HG03108 (cell line): ENCODE data around the gene USP44.

Source experiments
- ATAC-seq: cut with Tn5 transposase; IDR thresholded peaks from one replicate; pipeline ENCODE4 v1.9.1; 2021; ENCODE audit warnings: moderate library complexity; ENCODE audit not compliant: unreplicated experiment

USP44 gene

DNA sequence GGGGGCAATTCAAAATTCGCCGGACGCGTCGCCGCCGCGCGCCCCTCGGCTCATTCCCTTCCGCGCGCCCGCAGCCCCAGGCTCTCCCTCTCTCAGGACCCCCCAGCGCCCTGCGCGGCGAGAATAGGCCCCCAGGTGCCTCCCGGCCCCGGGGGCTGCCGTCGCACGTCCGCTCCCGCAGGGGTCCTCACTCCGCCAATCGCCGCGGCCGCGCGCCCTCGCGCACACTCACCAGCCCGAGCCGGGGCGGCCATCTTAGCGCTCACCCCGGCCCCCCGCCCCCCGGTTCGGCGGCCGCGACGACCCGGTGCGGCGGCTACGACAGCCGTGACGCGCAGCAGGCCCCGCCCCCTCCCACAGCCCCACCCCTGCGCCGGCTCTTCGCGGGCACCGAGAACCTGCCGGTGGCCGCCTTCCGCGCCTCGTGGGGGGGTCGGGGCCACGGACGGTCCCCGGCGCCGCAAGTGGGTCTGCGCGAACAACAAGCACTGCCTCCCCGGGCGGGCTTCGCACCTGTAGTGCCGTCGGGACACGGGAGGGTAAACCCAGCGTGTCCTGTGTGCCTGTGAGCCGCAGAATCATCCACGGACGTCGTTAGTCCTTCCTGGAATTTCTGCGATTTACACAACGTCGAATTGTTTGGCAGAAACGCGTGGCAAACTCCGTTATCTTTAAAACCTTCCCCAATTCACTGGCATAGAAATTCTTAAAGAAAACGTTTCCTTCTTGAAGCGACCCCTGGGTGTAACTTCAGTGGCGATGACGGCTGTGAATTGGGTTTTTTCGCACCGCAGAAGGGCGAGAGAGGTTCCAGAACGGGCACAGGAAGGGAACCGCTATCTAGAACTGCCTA is 2.5 kb downstream of the USP44 start:
- ATAC-seq: no peak

- ATAC-seq: no peak
Observed at GRCh38 chr12:95548056-95548538, 3.2 kb downstream of the USP44 start.

DNA sequence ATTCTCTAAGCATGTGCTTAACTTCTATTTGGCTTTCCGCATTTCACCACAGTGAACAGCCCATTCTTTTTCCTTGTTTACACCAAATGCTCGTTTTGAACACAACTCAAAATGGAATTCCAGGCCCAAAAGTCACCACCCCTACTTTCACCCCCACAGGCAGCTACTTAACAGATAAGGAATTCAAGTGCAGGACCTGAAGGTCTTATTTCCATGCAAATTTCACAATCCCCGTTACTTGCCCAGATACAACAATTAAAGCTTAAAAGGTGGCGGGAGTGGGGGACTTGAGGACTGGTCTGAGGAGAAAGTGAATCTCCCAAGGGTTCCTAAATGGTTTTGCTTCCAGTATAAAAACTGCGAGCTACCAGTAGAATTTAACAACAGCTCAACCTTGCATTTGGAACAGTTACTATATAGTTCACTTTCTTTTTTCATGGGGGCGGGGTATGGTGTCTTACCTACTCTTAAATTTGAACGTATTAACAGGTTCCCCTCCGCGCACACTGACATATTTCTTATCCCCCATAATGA is 3.7 kb downstream of the USP44 start:
- no peak for ATAC-seq

DNA sequence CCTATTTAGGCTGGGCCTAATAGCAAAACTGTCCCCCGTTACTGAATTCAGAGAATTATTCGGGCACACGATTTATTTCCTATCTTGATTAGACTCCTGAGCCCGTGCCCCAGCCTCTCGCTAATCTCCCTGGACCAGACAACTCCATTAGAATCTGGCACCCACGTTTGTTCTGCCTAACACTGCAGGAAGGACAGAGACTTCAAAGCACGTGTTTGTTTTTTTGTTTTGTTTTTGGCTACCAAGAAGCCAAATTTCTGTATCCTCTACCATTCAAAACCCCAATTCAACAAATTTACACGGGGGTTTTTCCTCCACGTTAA is 4.8 kb downstream of the USP44 start:
- ATAC-seq: no peak

GRCh38 chr12:95545731-95546490 is 5.4 kb downstream of the USP44 start:
- ATAC-seq: no peak

DNA sequence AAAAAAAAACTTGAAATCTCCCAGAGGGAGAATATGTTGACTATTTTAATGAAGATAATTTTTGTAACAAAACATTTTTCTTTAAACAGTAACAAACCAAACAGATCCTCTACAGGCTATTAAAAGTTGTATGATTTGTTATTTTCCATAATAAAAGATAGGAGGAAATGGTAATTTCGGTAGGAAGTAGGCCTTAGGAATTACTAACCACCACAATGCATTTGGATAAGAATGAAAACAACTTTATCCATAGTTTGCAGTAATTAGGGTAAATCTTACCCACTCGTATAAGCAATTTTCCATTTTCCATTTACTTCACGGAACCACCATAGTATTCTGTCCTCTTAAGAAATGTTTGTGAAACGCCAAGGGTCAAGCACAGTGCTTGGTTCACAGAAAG is 6.0 kb downstream of the USP44 start:
- no peak for ATAC-seq

- no peak for ATAC-seq
Observed at GRCh38 chr12:95544756-95545155, 6.5 kb downstream of the USP44 start.

GRCh38 chr12:95543305-95543704 is 8.0 kb downstream of the USP44 start:
- no peak for ATAC-seq

DNA sequence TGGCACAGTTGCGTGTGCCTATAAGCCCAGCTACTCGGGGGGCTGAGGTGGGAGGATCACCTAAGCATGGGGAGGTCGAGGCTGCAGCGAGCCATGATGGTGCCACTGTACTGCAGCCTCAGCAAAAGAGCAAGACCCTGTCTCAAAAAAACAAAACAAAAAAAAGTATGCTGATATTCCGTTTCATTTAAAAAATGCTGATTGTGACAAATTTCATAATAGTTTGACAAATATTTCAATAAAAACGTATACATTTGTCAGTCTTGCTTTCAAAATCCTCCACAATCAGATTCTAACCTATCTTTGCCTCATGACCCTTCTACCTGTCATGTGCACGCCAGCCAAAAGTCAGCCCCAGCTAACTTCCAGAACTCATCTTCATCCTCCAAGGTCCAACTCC is 9.8 kb downstream of the USP44 start:
- no peak for ATAC-seq

DNA sequence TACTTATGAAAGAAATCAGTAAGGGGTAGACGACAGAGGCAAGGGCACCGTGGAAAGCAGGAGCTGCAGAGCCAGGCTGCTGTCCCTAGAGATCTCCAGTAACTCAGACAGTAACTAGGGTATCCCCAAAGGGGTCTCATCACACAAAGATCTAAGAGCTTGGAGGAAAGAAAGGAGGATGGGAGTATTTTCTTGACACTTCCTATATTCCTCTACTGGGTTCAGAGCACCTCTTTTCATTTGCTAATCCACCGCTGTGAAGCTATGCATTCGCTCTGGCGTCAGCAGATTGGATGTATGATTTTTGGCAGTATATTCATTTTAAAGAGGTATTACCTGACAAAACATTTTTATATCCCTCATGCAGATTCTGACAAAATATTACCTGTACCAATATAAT is 12.6 kb downstream of the USP44 start:
- ATAC-seq: no peak

- ATAC-seq: no peak
Observed at GRCh38 chr12:95538006-95538405, 13.3 kb downstream of the USP44 start.

- no peak for ATAC-seq
Observed at GRCh38 chr12:95533985-95534384, 17.3 kb downstream of the USP44 start.

GRCh38 chr12:95532851-95533250 is 18.4 kb downstream of the USP44 start:
- ATAC-seq: no peak

DNA sequence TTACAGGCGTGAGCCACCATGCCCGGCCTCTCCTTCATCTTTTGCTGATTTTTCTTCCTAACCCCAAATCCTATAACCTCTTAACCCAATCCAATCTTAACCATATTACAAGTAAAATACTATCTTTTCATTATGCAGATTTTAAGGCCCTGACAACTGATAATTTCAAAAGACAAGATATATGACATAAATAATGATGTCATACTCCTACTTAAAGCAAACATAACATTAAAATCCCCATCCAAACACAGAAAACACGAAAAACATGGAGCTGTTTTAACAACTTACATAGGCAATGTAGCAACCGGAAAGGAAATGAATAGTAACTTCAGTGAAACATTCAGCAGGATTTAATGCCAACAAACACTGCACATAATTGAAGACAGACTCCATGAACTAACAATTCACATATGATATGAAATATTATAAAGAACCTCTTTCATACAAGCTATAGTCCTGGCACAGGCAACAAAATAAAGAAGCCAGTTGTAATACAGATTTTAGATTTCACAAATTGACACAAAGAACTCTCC is 21.5 kb downstream of the USP44 start:
- ATAC-seq: no peak

DNA sequence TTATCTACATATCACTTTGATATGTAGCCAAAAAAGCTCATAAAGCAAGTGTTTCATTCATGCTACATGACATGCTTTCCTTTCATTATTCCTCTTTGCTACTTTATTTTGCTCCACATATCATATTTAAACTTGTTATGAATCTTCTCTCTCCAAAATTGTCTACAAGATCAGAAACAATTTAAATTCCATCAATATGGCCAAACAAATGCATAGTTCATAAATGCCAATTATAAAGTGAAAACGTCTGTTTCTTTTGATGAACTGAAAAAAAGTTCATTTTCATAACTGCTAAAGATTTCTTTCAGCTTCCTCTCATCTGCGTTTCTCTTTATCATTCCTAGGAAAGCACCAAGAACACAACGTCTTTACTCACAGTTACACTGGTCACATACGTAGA is 22.8 kb downstream of the USP44 start:
- no peak for ATAC-seq

DNA sequence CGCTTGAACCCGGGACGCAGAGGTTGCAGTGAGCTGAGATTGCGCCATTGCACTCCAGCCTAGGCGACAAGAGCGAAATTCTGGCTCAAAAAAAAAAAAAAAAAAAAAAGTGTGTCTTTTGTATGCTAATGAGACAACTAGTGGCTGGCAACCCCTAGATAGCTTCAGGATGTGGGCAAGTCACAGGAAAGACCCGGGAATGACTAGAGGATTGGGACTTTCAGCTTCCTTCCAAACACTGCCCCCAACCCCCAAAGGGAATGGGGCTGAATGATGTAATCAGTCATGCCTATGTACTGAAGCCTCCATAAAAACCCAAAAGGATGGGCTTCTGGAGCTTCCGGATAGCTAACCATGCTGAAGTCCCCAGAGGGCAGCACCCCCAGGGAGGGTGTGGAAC is 28.6 kb downstream of the USP44 start:
- no peak for ATAC-seq

DNA sequence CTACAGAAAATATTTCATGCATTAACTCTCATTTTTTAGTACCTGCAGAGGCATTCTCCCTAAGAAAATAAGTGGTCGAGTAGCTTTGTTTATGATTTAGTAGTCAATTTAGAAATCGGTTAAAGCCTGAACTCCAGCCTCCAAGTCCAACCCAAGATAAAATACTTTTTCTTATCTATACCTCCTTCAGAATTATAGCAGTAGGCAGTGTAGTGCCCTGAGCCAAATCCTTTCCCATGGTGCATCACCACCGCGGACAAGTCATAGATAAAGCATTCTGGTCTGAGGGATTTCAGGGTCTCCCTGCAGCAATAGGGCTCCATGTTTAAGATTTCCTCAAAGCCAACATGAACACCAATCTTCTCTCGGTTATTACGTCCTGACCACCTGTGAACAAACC is 30.5 kb downstream of the USP44 start:
- no peak for ATAC-seq

- no peak for ATAC-seq
Observed at GRCh38 chr12:95518944-95519343, 32.3 kb downstream of the USP44 start.

DNA sequence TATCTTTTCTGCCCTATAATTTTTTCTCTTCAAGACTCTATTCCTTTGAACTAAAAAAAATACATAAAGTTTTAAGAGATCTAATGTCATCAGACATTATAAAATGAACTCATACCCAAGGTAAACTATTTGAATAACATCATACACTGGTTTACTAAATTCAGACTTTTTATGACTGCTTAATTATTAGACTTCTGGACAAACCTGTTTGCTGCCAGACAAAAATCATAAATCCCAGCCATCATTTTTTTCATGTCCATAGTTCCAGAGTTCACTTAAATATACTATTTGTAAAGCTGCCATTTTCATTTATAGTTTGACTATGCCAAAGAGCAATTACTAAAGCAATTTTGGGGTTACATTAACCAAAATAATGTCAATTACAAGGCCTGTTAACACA is 34.0 kb downstream of the USP44 start:
- no peak for ATAC-seq

- ATAC-seq: no peak
Observed at GRCh38 chr12:95516757-95517156, 34.5 kb downstream of the USP44 start.

DNA sequence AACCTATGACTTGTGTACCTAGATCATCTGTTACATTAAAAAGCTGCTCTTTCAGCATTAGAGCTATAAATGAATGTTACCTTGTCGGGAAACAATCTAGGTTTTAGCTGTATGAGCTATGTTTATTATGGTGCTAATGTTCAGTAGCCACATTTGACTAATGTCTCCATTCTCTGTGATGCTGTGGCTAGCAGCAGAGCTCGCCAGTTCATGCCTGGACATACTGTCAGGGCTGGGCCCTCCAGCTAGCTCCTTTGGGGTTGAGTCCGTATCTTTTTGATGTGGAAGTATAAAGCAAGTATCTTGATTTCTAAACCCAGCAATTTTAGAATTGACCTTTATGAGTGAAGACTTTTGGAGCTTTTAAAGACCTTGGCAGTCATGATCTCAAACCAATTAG is 36.1 kb downstream of the USP44 start:
- ATAC-seq: no peak

DNA sequence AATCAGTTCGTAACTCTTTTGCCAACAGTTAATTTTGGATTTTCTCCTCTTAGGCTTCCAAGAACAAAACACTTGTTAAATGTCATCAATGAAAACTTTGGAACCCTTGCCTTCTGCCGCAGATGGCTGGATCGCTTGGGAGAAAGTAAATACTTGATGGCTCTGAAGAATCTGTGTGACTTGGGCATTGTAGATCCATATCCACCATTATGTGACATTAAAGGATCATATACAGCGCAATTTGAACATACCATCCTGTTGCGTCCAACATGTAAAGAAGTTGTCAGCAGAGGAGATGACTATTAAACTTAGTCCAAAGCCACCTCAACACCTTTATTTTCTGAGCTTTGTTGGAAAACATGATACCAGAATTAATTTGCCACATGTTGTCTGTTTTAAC is 37.7 kb downstream of the USP44 start:
- ATAC-seq: no peak
